ENCODE results near the gene SUPT4H1. TPM values are rescaled to one million over a fixed set of nuclear protein-coding genes. Genes with fewer than 3 reads are reported as not detected.

The SUPT4H1 gene
- total and polyA plus RNA-seq, 9 of the 15 experiments (the other 6 are each of a cell fraction or from before 2014, with no cell fraction given) = 62.1 to 320 (median 117) TPM

GRCh38 chr17:58391302-58391984, 39.4 kb upstream of the SUPT4H1 start (continued):
- TF ChIP-seq CHD7 (IDR thresholded peaks at IDR 0.05; ENCODE audit: low read depth, low read length) (no peak), SPI1 (IDR thresholded peaks at IDR 0.05; ENCODE audit: borderline replicate concordance, low read depth, low read length) (no peak), STAT6 (CRISPR knock-in tag; IDR thresholded peaks at IDR 0.05) (no peak), POLR3A (IDR thresholded peaks at IDR 0.05; ENCODE audit: borderline replicate concordance, extremely low read depth, insufficient read depth, insufficient read length) (no peak), HLTF (IDR thresholded peaks at IDR 0.05) (no peak), RERE (CRISPR knock-in tag; IDR thresholded peaks at IDR 0.05; ENCODE audit: borderline replicate concordance) (no peak)
